Measurements from ENCODE around the gene AMPD3. TPM values are rescaled to one million over a fixed set of nuclear protein-coding genes. Genes with fewer than 3 reads are reported as not detected.

AMPD3 gene
- polyA plus RNA-seq, 1 donor (not counting 4 experiments of a cell fraction or from before 2014, with no cell fraction given) = 11.1 TPM

DNA sequence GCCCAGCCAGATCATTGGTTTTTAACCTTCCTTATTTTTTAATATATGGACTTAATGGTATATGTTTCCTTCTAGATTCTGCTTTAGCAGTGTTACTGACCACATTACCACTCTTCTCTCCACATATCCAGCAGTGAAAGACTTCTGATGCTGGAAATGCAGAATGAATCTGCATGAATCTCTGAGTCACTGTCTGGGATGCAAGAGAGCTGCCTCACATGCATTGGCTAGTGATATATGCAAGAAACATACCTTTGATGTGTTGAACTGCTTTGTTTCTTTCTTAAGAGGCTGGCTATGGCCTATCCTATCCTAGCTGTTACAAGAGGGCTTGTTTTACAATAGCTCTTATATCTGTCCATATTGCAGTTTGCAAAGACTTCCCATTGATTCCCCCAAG is 16.6 kb upstream of the AMPD3 start:
- Histone ChIP-seq H3K27me3 (ENCODE audit: control insufficient read depth, extremely low read depth, insufficient read depth, low read length) (no peaks in the 10 kb centered on the region), H3K9ac (ENCODE audit: control insufficient read depth, extremely low read depth, insufficient read depth, low read length) (no peak overlapping the region), H3K27ac (ENCODE audit: control insufficient read depth, insufficient read depth, low read length) (no peak overlapping the region), H3K9me1 (ENCODE audit: control insufficient read depth, extremely low read depth, insufficient read depth, low read length) (no peaks in the 10 kb centered on the region), H3K4me3 (ENCODE audit: control insufficient read depth in 2 of 3, extremely low read depth in 1 of 3, insufficient read depth in 2 of 3, low read depth in 1 of 3, low read length in 3 of 3) (no peak overlapping the region), H2AFZ (ENCODE audit: control insufficient read depth, low read length) (no peak overlapping the region), H3K36me3 (ENCODE audit: control insufficient read depth in 2 of 2, extremely low read depth in 1 of 2, insufficient read depth in 2 of 2, low read length in 2 of 2) (no peaks in the 10 kb centered on the region), H3K4me1 (ENCODE audit: control insufficient read depth, extremely low read depth, insufficient read depth, low read length) (peaks cover 4% of the 10 kb centered on the region), H3K79me2 (ENCODE audit: control insufficient read depth, insufficient read depth, low read length) (no peaks in the 10 kb centered on the region), H3K4me2 (ENCODE audit: control insufficient read depth, extremely low read depth, insufficient read depth, low read depth, low read length) (no peak overlapping the region), H4K20me1 (ENCODE audit: control insufficient read depth, extremely low read depth, insufficient read depth, low read length) (no peaks in the 10 kb centered on the region), H3K9me3 (ENCODE audit: control insufficient read depth, low read depth, low read length) (no peaks in the 10 kb centered on the region)
- no peak for FAIRE-seq
- DNase-seq (ENCODE audit: low read depth, low spot score) = no peak
- dilution Hi-C loops (cut with MboI; ENCODE audit: extremely low pct_ligation_motif_present, low sequenced_read_pairs) = no loop called here
- TF ChIP-seq, protein P1, sequence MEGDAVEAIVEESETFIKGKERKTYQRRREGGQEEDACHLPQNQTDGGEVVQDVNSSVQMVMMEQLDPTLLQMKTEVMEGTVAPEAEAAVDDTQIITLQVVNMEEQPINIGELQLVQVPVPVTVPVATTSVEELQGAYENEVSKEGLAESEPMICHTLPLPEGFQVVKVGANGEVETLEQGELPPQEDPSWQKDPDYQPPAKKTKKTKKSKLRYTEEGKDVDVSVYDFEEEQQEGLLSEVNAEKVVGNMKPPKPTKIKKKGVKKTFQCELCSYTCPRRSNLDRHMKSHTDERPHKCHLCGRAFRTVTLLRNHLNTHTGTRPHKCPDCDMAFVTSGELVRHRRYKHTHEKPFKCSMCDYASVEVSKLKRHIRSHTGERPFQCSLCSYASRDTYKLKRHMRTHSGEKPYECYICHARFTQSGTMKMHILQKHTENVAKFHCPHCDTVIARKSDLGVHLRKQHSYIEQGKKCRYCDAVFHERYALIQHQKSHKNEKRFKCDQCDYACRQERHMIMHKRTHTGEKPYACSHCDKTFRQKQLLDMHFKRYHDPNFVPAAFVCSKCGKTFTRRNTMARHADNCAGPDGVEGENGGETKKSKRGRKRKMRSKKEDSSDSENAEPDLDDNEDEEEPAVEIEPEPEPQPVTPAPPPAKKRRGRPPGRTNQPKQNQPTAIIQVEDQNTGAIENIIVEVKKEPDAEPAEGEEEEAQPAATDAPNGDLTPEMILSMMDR (optimal IDR thresholded peaks at IDR 0.05 in 1 of 3, IDR thresholded peaks at IDR 0.05 in 1 of 3, conservative IDR thresholded peaks at IDR 0.05 in 1 of 3; ENCODE audit: extremely low read depth in 1 of 3, insufficient read depth in 2 of 3, low read length in 3 of 3) = no peak
- TF ChIP-seq EZH2 (IDR thresholded peaks at IDR 0.05; ENCODE audit: low read length) = no peak

DNA sequence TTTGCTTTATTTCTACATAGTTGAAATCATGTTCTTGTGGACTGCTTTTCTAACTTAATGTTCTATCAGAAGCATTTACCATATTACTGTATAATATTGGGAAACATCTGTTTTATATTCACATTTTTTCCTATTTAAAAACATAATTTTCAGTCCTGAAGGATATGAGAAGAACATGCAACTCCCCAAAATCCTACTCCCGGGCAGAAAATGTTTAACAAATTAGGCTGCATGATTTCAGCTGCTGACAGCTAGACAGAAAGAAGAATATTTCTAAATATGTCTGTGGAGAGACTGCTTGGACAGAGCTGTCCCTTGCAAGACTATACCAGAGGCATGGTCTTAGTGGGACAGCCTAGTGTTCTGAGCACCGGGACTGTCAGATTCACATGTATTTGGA is 15.7 kb upstream of the AMPD3 start:
- dilution Hi-C loops (cut with MboI; ENCODE audit: extremely low pct_ligation_motif_present, low sequenced_read_pairs) = no loop called here
- DNase-seq (ENCODE audit: low read depth, low spot score) = no peak
- Histone ChIP-seq H3K9me1 (ENCODE audit: control insufficient read depth, extremely low read depth, insufficient read depth, low read length) (no peaks in the 10 kb centered on the region), H3K36me3 (ENCODE audit: control insufficient read depth in 2 of 2, extremely low read depth in 1 of 2, insufficient read depth in 2 of 2, low read length in 2 of 2) (no peaks in the 10 kb centered on the region), H3K4me3 (ENCODE audit: control insufficient read depth in 2 of 3, extremely low read depth in 1 of 3, insufficient read depth in 2 of 3, low read depth in 1 of 3, low read length in 3 of 3) (no peak overlapping the region), H3K9me3 (ENCODE audit: control insufficient read depth, low read depth, low read length) (no peaks in the 10 kb centered on the region), H3K27me3 (ENCODE audit: control insufficient read depth, extremely low read depth, insufficient read depth, low read length) (no peaks in the 10 kb centered on the region), H2AFZ (ENCODE audit: control insufficient read depth, low read length) (no peak overlapping the region), H3K79me2 (ENCODE audit: control insufficient read depth, insufficient read depth, low read length) (no peaks in the 10 kb centered on the region), H3K4me2 (ENCODE audit: control insufficient read depth, extremely low read depth, insufficient read depth, low read depth, low read length) (no peak overlapping the region), H4K20me1 (ENCODE audit: control insufficient read depth, extremely low read depth, insufficient read depth, low read length) (no peaks in the 10 kb centered on the region), H3K9ac (ENCODE audit: control insufficient read depth, extremely low read depth, insufficient read depth, low read length) (no peak overlapping the region), H3K4me1 (ENCODE audit: control insufficient read depth, extremely low read depth, insufficient read depth, low read length) (peaks cover 4% of the 10 kb centered on the region), H3K27ac (ENCODE audit: control insufficient read depth, insufficient read depth, low read length) (no peak overlapping the region)
- TF ChIP-seq, protein P1 (optimal IDR thresholded peaks at IDR 0.05 in 1 of 3, IDR thresholded peaks at IDR 0.05 in 1 of 3, conservative IDR thresholded peaks at IDR 0.05 in 1 of 3; ENCODE audit: extremely low read depth in 1 of 3, insufficient read depth in 2 of 3, low read length in 3 of 3) = no peak
- TF ChIP-seq EZH2 (IDR thresholded peaks at IDR 0.05; ENCODE audit: low read length) = no peak
- FAIRE-seq = no peak

All from keratinocyte (primary cell).